CD4-positive, CD25-positive, alpha-beta regulatory T cell (primary cell): ENCODE results near the gene DDTL. TPM values are rescaled to one million over a fixed set of nuclear protein-coding genes. Genes with fewer than 3 reads are reported as not detected.
A peak's percentile ranks its signal among the peaks of the same experiment; 100 is the strongest.
"Not testable (repeated sequence)": the region's sequence is repeated elsewhere in the genome, so short reads cannot be mapped to it uniquely, and the experiment has no call there.

Experiments
- ATAC-seq, 2 donors: fragments of 150-1000 bp; cut with Tn5 transposase; one replicate each; pipeline ENCODE4 v1.10.0; 2021; ENCODE audit warnings: low read depth in 2 of 2, moderate number of reproducible peaks in 2 of 2, moderate library complexity in 1 of 2
- DNase-seq, 3 donors: peaks; one replicate each; pipeline versions ENCODE4 v3.0.0 to v3.0.0-alpha.2; 2012 to 2022; ENCODE audit warnings: mixed read lengths in 1 of 3
- H3K27ac ChIP-seq: one replicate; pipeline ENCODE4 v1.7.0; 2013; ENCODE audit warnings: mild to moderate bottlenecking, low read length; ENCODE audit not compliant: insufficient read depth, poor library complexity, severe bottlenecking
- H3K27me3 ChIP-seq: one replicate; pipeline ENCODE4 v1.7.0; 2013; ENCODE audit warnings: low read length; ENCODE audit not compliant: control insufficient read depth, insufficient read depth
- H3K36me3 ChIP-seq: one replicate; pipeline ENCODE4 v1.7.0; 2013; ENCODE audit warnings: mild to moderate bottlenecking, low read length, moderate library complexity; ENCODE audit not compliant: control insufficient read depth, insufficient read depth
- H3K4me1 ChIP-seq: 2 replicates; pipeline ENCODE4 v1.7.0; 2013; ENCODE audit warnings: mild to moderate bottlenecking, low read length; ENCODE audit not compliant: insufficient read depth, control insufficient read depth, poor library complexity, severe bottlenecking
- H3K4me3 ChIP-seq: one replicate; pipeline ENCODE4 v1.7.0; 2013; ENCODE audit warnings: low read depth, mild to moderate bottlenecking, low read length, moderate library complexity
- H3K9me3 ChIP-seq, 2 experiments: 1 replicate in 1 of 2; 2 replicates in 1 of 2; pipeline ENCODE4 v1.7.0; 2013; ENCODE audit warnings: low read length in 2 of 2, mild to moderate bottlenecking in 1 of 2, moderate library complexity in 1 of 2; ENCODE audit not compliant: control insufficient read depth in 2 of 2
- H3K27ac Mint-ChIP-seq, 3 donors: one replicate each; pipeline ENCODE4 v1.8.0; 2020 to 2022; ENCODE audit warnings: mild to moderate bottlenecking in 3 of 3, mixed read lengths in 3 of 3, moderate library complexity in 2 of 3
- H3K27me3 Mint-ChIP-seq: one replicate; pipeline ENCODE4 v1.8.0; 2022; ENCODE audit warnings: mild to moderate bottlenecking, mixed read lengths
- H3K36me3 Mint-ChIP-seq: one replicate; pipeline ENCODE4 v1.8.0; 2020; ENCODE audit warnings: mixed read lengths
- H3K4me1 Mint-ChIP-seq, 4 donors: one replicate each; pipeline ENCODE4 v1.8.0; 2020 to 2022; ENCODE audit warnings: mixed read lengths in 4 of 4, mild to moderate bottlenecking in 1 of 4
- H3K4me3 Mint-ChIP-seq, 4 donors: one replicate each; pipeline ENCODE4 v1.8.0; 2020 to 2022; ENCODE audit warnings: mild to moderate bottlenecking in 4 of 4, mixed read lengths in 4 of 4, moderate library complexity in 3 of 4
- H3K9me3 Mint-ChIP-seq, 7 donors: one replicate each; pipeline ENCODE4 v1.8.0; 2020 to 2022; ENCODE audit warnings: mixed read lengths in 7 of 7, mild to moderate bottlenecking in 3 of 7, moderate library complexity in 2 of 7
- polyA plus RNA-seq, 4 donors: library from polyadenylated mRNA; unstranded; fragments of 300-500 nt; fragmentation: Illumina TruSeq; gene quantifications; one replicate each; pipeline ENCODE4 v1.2.3, GENCODE V29; 2021
- total RNA-seq: library from RNA; stranded (reverse); gene quantifications from one replicate; pipeline ENCODE4 v1.2.3, GENCODE V29; 2022

The DDTL gene
- total and polyA plus RNA-seq, 5 donors from 2014 or later = 1.2 to 4.4 (median 2.9) TPM

GRCh38 chr22:23970816-23971486 is 4.3 kb downstream of the DDTL start:
- no peak for DNase-seq
- H3K27me3 Mint-ChIP-seq = no peaks in the 10 kb centered on the region
- peaks cover 6 to 30% (median 17%) of the 10 kb centered on the region in 4 donors for H3K4me1 Mint-ChIP-seq
- H3K9me3 Mint-ChIP-seq = peaks cover 0 to 2% (median 0%) of the 10 kb centered on the region in 7 donors
- peak overlapping the region in 1 of 3 donors; percentile 35 for H3K27ac Mint-ChIP-seq
- peaks cover 6% of the 10 kb centered on the region for H3K4me1 ChIP-seq
- peaks cover 21% of the 10 kb centered on the region for H3K36me3 ChIP-seq
- no peak overlapping the region for H3K4me3 ChIP-seq
- no peaks in the 10 kb centered on the region for H3K27me3 ChIP-seq
- ATAC-seq = no peak
- H3K27ac ChIP-seq = no peak overlapping the region
- H3K36me3 Mint-ChIP-seq = peaks cover 10% of the 10 kb centered on the region
- H3K4me3 Mint-ChIP-seq = peak overlapping the region; percentile 29 to 69 (median 61)
- H3K9me3 ChIP-seq = no peaks in the 10 kb centered on the region

DNA sequence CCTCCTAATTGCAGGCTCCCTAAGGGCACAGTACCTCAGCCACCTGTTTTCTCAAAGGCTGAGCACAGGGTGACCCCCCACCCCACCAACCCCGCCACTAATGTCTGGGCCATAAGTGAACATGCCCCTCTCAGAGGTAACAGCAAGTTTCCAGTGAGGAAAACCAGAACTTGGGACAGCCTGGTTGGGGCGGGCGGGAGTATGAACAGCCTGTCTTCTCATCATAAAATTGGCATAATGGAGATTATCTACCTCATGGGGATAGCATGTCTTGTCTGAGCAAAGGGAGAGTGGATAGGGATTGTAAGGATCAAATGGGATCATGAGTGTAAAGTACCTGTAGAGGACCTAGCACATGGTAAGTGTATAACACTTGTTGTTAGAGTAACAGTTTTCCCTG is 5.2 kb downstream of the DDTL start:
- H3K27ac ChIP-seq, H3K36me3 Mint-ChIP-seq, H3K27me3 Mint-ChIP-seq, H3K9me3 ChIP-seq, DNase-seq, ATAC-seq, H3K27me3 ChIP-seq, H3K4me3 ChIP-seq, H3K9me3 Mint-ChIP-seq, H3K4me1 ChIP-seq: not testable (repeated sequence)
- H3K4me1 Mint-ChIP-seq = peaks cover 6 to 30% (median 17%) of the 10 kb centered on the region in 4 donors
- peak overlapping the region in 3 of 4 donors; percentile 66 to 73 (median 69) for H3K4me3 Mint-ChIP-seq
- H3K27ac Mint-ChIP-seq = peak overlapping the region in 1 of 3 donors; percentile 35
- H3K36me3 ChIP-seq = peaks cover 21% of the 10 kb centered on the region

DNA sequence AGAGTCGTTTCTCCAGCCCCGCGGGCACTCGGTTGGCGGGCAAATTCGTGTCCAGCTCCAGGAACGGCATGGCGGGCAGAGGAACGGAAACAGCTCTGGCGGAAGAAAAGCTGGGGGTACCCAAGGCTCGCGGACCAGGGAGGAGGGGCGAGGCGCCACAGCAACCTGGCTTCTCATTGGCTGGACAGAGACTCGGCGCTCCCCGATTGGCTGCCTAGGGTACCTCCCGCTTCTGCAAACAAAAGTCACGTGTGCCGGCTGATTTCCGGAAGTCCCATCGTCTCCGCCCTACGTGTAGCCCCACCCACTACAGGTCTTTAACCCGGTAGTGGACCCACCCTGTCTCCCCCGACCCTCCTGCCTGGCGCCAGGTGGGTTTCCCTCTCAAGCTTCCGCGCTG is 7.7 kb downstream of the DDTL start, which contains the start of gene DDT:
Gene DDT, minus strand, starts transcription at position 97 of the 400 bp plus-strand sequence. Its CDS starts 27 bp downstream, at position 70.
- ATAC-seq = peak; percentile 95 to 97
- not testable (repeated sequence) for H3K36me3 Mint-ChIP-seq

GRCh38 chr22:23974836-23975352 is 8.2 kb downstream of the DDTL start:
- not testable (repeated sequence) for H3K4me3 ChIP-seq, H3K9me3 Mint-ChIP-seq, H3K36me3 Mint-ChIP-seq, H3K27ac ChIP-seq, H3K27me3 ChIP-seq, DNase-seq, H3K9me3 ChIP-seq, H3K27me3 Mint-ChIP-seq, H3K4me3 Mint-ChIP-seq, H3K4me1 ChIP-seq, H3K27ac Mint-ChIP-seq
- ATAC-seq = peak in 1 of 2 donors; percentile 24
- peaks cover 6 to 20% (median 13%) of the 10 kb centered on the region in 4 donors for H3K4me1 Mint-ChIP-seq
- H3K36me3 ChIP-seq = peaks cover 19% of the 10 kb centered on the region

More for the DNA sequence above, 7.7 kb downstream of the DDTL start, which contains the start of gene DDT:
- not testable (repeated sequence) for H3K4me3 Mint-ChIP-seq, H3K9me3 Mint-ChIP-seq, H3K4me3 ChIP-seq, DNase-seq, H3K9me3 ChIP-seq, H3K27me3 ChIP-seq, H3K27ac ChIP-seq, H3K4me1 ChIP-seq, H3K27ac Mint-ChIP-seq, H3K27me3 Mint-ChIP-seq
- H3K4me1 Mint-ChIP-seq = peaks cover 6 to 26% (median 15%) of the 10 kb centered on the region in 4 donors
- peaks cover 21% of the 10 kb centered on the region for H3K36me3 ChIP-seq

GRCh38 chr22:23977304-23977703 is 10.6 kb downstream of the DDTL start:
- not testable (repeated sequence) for DNase-seq, H3K9me3 Mint-ChIP-seq, H3K36me3 Mint-ChIP-seq, H3K4me1 Mint-ChIP-seq, H3K36me3 ChIP-seq, H3K27ac Mint-ChIP-seq, H3K4me3 Mint-ChIP-seq, H3K27me3 Mint-ChIP-seq, H3K4me1 ChIP-seq, H3K4me3 ChIP-seq, H3K9me3 ChIP-seq, H3K27me3 ChIP-seq, ATAC-seq, H3K27ac ChIP-seq

- not testable (repeated sequence) for H3K4me3 Mint-ChIP-seq, DNase-seq, H3K36me3 ChIP-seq, ATAC-seq, H3K27me3 Mint-ChIP-seq, H3K27me3 ChIP-seq, H3K4me3 ChIP-seq, H3K36me3 Mint-ChIP-seq, H3K4me1 Mint-ChIP-seq, H3K4me1 ChIP-seq, H3K27ac ChIP-seq, H3K9me3 ChIP-seq, H3K9me3 Mint-ChIP-seq
- peak within 1 kb of the TSS in 1 of 3 donors; percentile 38 for H3K27ac Mint-ChIP-seq
These were observed 13.0 kb downstream of the DDTL start, which contains the start of gene GSTT2 for GRCh38 chr22:23979557-23980240. TSS of gene GSTT2 (plus strand) at chr22:23980134.

GRCh38 chr22:23980567-23980966 is 13.9 kb downstream of the DDTL start:
- H3K4me1 ChIP-seq, H3K9me3 ChIP-seq, ATAC-seq, H3K4me3 ChIP-seq, H3K27me3 ChIP-seq, H3K4me3 Mint-ChIP-seq, H3K9me3 Mint-ChIP-seq, H3K36me3 Mint-ChIP-seq, H3K27ac ChIP-seq, H3K36me3 ChIP-seq, H3K27me3 Mint-ChIP-seq, H3K4me1 Mint-ChIP-seq, DNase-seq: not testable (repeated sequence)
- peak overlapping the region in 1 of 3 donors; percentile 38 for H3K27ac Mint-ChIP-seq
